Body of pancreas (tissue), 4 donors: ENCODE data around the gene ACTR3. TPM values are rescaled to one million over a fixed set of nuclear protein-coding genes. Genes with fewer than 3 reads are reported as not detected.

ENCODE experiments used
- ATAC-seq: fragments of 150-250 bp; one replicate; pipeline ENCODE4 v1.9.1; 2016
- DNase-seq, 4 donors: peaks; one replicate each; pipeline ENCODE4 v3.0.0-alpha.2; 2019
- H3K27ac ChIP-seq, 4 donors: fragments of 200-600 bp; sonication (generic); 1 replicate in 3 of 4; 2 replicates in 1 of 4; pipeline versions ENCODE4 v1.5.1 to v1.6.1; 2016 to 2019; ENCODE audit warnings: mild to moderate bottlenecking in 1 of 4, mixed read lengths in 1 of 4, moderate library complexity in 1 of 4
- H3K27me3 ChIP-seq, 2 donors: fragments of 200-600 bp; sonication (generic); one replicate each; pipeline ENCODE4 v1.6.0; 2016; ENCODE audit warnings: mild to moderate bottlenecking in 1 of 2
- H3K36me3 ChIP-seq, 2 donors: fragments of 200-600 bp; sonication (generic); replicated peaks in 1 of 2; 2 replicates each; pipeline ENCODE4 v1.5.1; 2016; ENCODE audit warnings: low read depth in 2 of 2; ENCODE audit not compliant: insufficient read depth in 1 of 2
- H3K4me1 ChIP-seq: fragments of 200-600 bp; sonication (generic); one replicate; pipeline ENCODE4 v1.6.0; 2016
- H3K4me3 ChIP-seq, 2 donors: fragments of 200-600 bp; sonication (generic); 1 replicate in 1 of 2; 2 replicates in 1 of 2; pipeline ENCODE4 v1.5.1; 2016 to 2019
- H3K9me3 ChIP-seq, 3 donors: fragments of 200-600 bp; sonication (generic); 1 replicate in 2 of 3; 2 replicates in 1 of 3; pipeline ENCODE4 v1.5.1; 2016
- CTCF ChIP-seq, 7 experiments: fragments of 450-650 bp in 4 of 7; fragments of 200-600 bp in 3 of 7; sonication (generic) in 3 of 7; IDR thresholded peaks; one replicate each; pipeline ENCODE4 v1.5.1; 2016 to 2019; ENCODE audit warnings: antibody characterized with exemption in 7 of 7
- POLR2A ChIP-seq, 3 donors: fragments of 450-650 bp; IDR thresholded peaks; one replicate each; pipeline ENCODE4 v1.6.1; 2016; ENCODE audit warnings: antibody characterized with exemption in 3 of 3, mild to moderate bottlenecking in 2 of 3
- WGBS, 2 donors: methylation state at CpG; one replicate each; pipeline ENCODE4 v1.1.5; 2017; 5-methylcytosine and 5-hydroxymethylcytosine counted together
- intact Hi-C: fragments of 100-400 bp; cut with DNase I; formaldehyde crosslinking; loops from one replicate; pipeline ENCODE4 v1.15.1; 2023
- total RNA-seq, 2 donors: library from RNA; depleted of rRNA; stranded (reverse); fragments of >200 nt; gene quantifications; one replicate each; pipeline ENCODE4 v1.1.0, GENCODE V29; 2016

The ACTR3 gene
- total RNA-seq, 2 donors from 2014 or later: 35.9 to 43.8 TPM

- H3K4me1 ChIP-seq: peaks cover 10% of the 10 kb centered on the region
- H3K36me3 ChIP-seq: no peaks in the 10 kb centered on the region
- no peak for ATAC-seq
- 100% methylated on average over 1 of the region's 1 CpG for WGBS, 2 donors
- TF ChIP-seq CTCF (IDR thresholded peaks at IDR 0.05) (no peak), POLR2A (IDR thresholded peaks at IDR 0.05) (no peak)
- no peaks in the 10 kb centered on the region for H3K9me3 ChIP-seq
- no peak overlapping the region for H3K27ac ChIP-seq
- intact Hi-C loops: no loop called here
- H3K4me3 ChIP-seq: no peak overlapping the region
- no peak for DNase-seq
- H3K27me3 ChIP-seq: no peaks in the 10 kb centered on the region
These were observed 35.7 kb upstream of the ACTR3 start for GRCh38 chr2:113854208-113854607.

- Histone ChIP-seq H3K27me3 (no peaks in the 10 kb centered on the region), H3K4me1 (peaks cover 10% of the 10 kb centered on the region), H3K36me3 (no peaks in the 10 kb centered on the region), H3K9me3 (no peaks in the 10 kb centered on the region), H3K27ac (no peak overlapping the region), H3K4me3 (no peak overlapping the region)
- WGBS, 2 donors: 67 to 84% methylated on average over 8 of the region's 8 CpGs
- TF ChIP-seq POLR2A (IDR thresholded peaks at IDR 0.05): no peak
- TF ChIP-seq CTCF (IDR thresholded peaks at IDR 0.05): no peak
- DNase-seq (peak in 1 of 4 donors; percentile 8), ATAC-seq (no peak)
- intact Hi-C loops: no loop called here
These were observed 34.7 kb upstream of the ACTR3 start for GRCh38 chr2:113854970-113855740.

- WGBS, 2 donors: 46 to 61% methylated on average over 3 of the region's 3 CpGs
- ATAC-seq (no peak), DNase-seq (no peak)
- intact Hi-C loops: no loop called here
- TF ChIP-seq CTCF (IDR thresholded peaks at IDR 0.05) (no peak), POLR2A (IDR thresholded peaks at IDR 0.05) (no peak)
- Histone ChIP-seq H3K27ac (peak overlapping the region in 1 of 4 donors; percentile 5), H3K4me3 (no peak overlapping the region), H3K4me1 (no peaks in the 10 kb centered on the region), H3K36me3 (no peaks in the 10 kb centered on the region), H3K9me3 (no peaks in the 10 kb centered on the region), H3K27me3 (no peaks in the 10 kb centered on the region)
These were observed 32.4 kb upstream of the ACTR3 start for GRCh38 chr2:113857464-113857863.

GRCh38 chr2:113858764-113859163 lies 31.1 kb upstream of the ACTR3 start:
- Histone ChIP-seq H3K4me3 (no peak overlapping the region), H3K4me1 (no peaks in the 10 kb centered on the region), H3K27me3 (no peaks in the 10 kb centered on the region), H3K9me3 (no peaks in the 10 kb centered on the region), H3K36me3 (no peaks in the 10 kb centered on the region), H3K27ac (peak overlapping the region in 1 of 4 donors; percentile 1)
- intact Hi-C loops: no loop called here
- no peak for TF ChIP-seq CTCF (IDR thresholded peaks at IDR 0.05)
- TF ChIP-seq POLR2A (IDR thresholded peaks at IDR 0.05): no peak
- ATAC-seq (no peak), DNase-seq (no peak)
- 74 to 89% methylated on average over 5 of the region's 5 CpGs for WGBS, 2 donors

- DNase-seq (no peak), ATAC-seq (no peak)
- Histone ChIP-seq H3K27ac (no peak overlapping the region), H3K36me3 (no peaks in the 10 kb centered on the region), H3K9me3 (no peaks in the 10 kb centered on the region), H3K27me3 (no peaks in the 10 kb centered on the region), H3K4me1 (no peaks in the 10 kb centered on the region), H3K4me3 (no peak overlapping the region)
- TF ChIP-seq POLR2A (IDR thresholded peaks at IDR 0.05) (no peak), CTCF (IDR thresholded peaks at IDR 0.05) (no peak)
- WGBS, 2 donors: 76 to 80% methylated on average over 7 of the region's 7 CpGs
- intact Hi-C loops: no loop called here
These were observed 28.1 kb upstream of the ACTR3 start for GRCh38 chr2:113861740-113862139.
